GM08714 (cell line): ENCODE results near the gene TPM1.

Source experiments
- H3K4me3 ChIP-seq: fragments of 200-500 bp; sonication (Bioruptor generic); 2 replicates; pipeline ENCODE4 v1.5.1; 2014; ENCODE audit warnings: mild to moderate bottlenecking, low read length, inconsistent platforms
- ZNF274 ChIP-seq: IDR thresholded peaks from 2 replicates; pipeline ENCODE4 v1.6.1; 2012; ENCODE audit warnings: mild to moderate bottlenecking, low read depth, low read length

The TPM1 gene

DNA sequence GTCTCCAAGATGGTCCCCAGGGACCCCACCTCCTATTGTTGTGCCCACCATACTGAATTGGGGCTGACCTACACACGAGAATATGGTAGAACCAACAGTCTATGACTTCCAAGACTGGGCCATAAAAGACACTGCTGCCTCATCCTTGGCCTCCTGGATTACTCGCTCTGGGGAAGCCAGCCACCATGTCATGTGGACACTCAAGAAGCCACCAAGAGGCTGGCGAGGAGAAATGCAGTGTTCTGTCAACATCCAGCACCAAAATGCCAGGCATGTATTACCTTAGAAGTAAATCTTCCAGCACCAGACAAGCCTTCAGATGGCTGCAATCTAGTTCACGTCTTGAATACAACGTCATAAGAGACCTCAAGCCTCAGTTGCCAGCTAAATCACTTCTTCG lies 17.1 kb upstream of the TPM1 start:
- TF ChIP-seq ZNF274: no peak
- H3K4me3 ChIP-seq: no peak overlapping the region

DNA sequence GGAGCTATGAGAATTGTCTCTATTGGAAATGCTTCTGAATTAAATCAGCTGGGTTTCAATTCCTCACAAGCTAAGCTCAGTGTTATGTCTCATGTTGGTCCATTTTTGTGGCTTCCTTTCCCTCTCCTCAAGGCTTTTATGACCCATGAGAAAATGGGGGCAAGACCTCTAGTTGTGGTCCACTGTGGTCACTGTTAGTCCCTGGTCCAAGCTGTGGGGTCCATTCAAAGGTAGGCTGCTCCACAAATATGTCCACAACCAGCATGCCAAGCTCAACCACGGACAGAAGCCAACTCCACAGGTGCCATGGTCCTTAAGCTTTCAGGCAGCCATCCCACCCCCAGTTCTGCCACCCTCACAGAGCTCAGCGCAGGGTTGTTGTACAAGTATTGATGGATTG lies 14.9 kb upstream of the TPM1 start:
- no peak overlapping the region for H3K4me3 ChIP-seq
- TF ChIP-seq ZNF274: no peak

DNA sequence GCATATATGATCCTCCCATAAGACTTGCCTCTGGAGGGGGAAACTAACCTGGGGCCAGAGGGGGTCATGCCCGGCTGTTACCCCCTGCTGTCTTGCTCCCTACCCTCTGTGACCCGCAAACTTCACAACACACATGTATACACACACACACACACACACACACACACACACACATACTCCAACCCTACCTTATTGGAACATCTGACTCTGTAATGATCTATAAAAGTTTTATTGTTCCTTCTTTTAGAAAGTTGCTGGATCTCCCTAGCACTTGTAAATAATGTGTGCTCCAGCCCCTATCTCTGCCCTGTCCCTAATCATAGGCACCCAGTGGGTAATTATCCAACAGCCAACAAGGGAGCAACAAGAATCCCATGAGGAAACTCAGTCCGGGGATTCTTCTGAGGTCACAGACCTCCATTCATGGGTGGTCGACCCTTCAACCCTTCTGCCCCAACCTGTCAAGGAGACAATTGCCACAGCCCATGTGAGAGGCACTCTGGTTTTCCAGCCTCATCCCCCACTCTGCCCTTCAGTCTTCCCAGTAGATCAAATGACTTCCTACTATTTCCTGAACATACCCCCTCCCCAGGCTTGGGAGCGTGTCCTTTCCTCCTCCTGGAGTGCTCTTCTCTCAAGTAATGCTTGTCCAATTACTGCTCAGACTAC lies 14.0 kb upstream of the TPM1 start:
- TF ChIP-seq ZNF274: no peak
- no peak overlapping the region for H3K4me3 ChIP-seq

DNA sequence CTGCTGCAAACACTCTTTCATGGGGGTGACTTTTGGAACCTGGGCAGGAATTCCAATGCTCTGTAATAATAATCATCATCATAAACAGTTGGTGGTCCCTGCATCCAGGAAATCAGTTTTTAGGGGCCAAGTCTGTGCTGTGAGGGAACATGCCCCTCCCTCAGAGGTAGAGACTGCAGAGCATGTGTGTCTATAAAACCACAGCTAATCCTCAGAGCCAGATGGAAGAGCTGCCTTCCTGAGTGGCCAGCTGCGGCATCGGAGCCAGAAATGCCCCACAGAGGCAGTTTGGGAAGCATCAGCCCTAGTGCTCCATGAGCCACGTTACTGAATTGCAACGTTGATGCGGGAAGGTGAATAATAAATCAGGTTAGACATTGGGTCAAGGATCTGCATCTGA lies 12.9 kb upstream of the TPM1 start:
- no peak overlapping the region for H3K4me3 ChIP-seq
- TF ChIP-seq ZNF274: no peak

DNA sequence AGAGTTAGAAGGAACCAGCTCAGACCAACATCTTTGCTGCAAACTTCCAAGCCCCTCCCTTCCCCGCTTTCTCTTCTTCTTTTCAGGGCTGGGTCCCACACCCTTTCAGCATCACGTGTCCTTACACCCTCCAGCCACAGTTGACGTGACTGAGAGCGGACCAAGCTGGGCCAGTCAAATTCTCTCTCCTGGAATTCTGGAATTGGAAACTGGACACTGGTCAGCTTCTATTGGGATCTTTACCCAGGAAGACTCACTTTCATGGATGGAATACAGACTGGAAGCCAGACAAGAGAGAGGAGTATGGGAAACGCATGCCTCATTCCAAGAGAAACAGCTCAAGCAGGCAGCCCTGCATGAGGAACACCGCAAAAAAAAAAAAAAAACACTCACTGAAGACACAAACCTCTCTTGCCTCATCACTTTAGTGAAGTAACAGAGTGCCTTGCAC lies 12.4 kb upstream of the TPM1 start:
- H3K4me3 ChIP-seq: no peak overlapping the region
- TF ChIP-seq ZNF274: no peak

DNA sequence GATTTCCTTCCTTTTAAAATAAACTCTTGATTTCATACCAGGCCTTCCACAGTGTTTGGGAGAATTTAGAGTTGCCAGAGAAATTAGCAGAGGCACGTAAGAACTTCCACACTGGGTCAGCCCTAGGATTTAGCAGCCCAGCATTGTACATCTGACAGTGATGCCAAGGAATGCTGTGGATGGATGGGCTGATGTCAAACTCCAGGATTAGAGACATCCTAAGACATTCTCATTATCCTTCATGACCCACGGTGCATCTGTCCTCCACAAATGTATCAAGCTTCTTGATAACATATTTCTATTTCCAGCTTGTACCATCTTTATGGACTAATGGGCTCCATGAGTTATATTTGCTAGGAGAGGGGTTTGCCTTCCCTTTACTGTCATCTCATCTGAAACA lies 8.0 kb upstream of the TPM1 start:
- no peak overlapping the region for H3K4me3 ChIP-seq
- no peak for TF ChIP-seq ZNF274

DNA sequence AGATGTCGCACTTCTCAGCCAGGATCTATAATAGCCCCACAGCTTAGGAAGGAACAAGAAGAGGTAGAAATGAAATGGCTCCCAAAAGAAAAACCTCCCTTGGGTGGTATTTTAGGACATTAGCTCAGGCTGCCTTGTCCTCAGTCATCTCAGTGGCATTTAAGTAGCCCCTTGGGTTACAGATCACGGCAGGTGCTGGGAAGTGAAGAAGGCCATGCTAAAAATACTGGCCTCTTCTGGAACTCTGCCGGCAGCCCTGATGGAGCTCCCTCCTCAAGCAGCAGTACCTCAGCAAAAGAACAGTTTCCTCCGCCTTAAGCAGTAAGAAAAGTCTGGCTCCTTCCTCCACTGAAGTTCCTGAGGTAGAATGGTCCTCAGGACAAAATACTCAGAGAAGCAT lies 7.3 kb upstream of the TPM1 start:
- no peak overlapping the region for H3K4me3 ChIP-seq
- TF ChIP-seq ZNF274: no peak

DNA sequence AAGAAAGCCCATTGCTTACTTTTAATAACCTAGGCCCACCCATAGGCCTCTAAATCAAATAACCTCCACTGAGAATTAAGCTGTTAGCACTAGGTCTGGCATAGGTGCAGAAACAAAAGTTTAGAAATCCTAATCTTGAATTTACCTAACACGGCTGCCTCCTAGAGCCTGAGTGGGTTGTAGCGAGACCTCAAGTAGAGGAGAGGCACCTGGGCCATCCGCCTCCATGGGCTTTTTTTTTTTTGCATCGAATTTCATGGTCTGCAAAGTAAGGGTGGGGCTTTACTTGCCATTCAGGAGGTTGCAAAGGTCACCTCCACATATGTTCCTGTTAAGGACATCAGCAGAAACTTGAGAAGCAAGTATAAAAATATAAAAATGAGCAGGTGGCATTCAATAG lies 6.6 kb upstream of the TPM1 start:
- no peak overlapping the region for H3K4me3 ChIP-seq
- no peak for TF ChIP-seq ZNF274

DNA sequence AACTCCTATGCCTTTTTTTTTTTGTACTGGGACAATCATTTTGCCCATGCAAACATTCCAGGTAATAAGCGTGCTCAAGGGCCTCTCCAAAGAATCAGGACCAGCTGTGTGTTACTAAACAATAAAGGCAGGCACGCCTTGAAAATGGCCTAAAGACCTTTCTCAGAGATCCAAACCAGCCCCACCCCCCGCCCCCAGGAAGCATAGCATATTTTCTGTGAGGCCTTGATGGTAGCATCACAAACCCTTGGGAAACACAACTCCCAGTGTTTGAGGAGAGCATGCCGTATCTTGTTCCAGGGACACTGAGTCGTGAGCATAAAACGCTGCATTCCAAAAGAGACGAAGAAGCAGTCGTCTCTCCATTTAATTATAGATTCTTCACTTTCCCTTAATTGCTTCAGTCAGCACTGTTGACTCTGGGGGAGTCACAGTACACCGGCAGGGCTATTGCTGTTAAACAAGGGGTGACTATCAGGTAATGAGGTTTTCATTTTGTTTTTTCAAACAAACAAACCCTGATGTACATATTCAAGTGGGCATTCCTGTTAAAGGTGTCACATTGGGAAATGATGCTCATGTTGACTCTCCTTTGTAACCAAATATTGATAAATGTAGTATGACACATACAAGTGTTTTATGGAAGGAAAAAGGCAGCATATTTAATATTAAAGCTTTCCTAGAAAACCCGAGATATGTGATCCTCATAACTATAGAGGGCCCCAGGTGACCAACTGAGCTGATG lies 4.4 kb upstream of the TPM1 start:
- no peak overlapping the region for H3K4me3 ChIP-seq
- no peak for TF ChIP-seq ZNF274

DNA sequence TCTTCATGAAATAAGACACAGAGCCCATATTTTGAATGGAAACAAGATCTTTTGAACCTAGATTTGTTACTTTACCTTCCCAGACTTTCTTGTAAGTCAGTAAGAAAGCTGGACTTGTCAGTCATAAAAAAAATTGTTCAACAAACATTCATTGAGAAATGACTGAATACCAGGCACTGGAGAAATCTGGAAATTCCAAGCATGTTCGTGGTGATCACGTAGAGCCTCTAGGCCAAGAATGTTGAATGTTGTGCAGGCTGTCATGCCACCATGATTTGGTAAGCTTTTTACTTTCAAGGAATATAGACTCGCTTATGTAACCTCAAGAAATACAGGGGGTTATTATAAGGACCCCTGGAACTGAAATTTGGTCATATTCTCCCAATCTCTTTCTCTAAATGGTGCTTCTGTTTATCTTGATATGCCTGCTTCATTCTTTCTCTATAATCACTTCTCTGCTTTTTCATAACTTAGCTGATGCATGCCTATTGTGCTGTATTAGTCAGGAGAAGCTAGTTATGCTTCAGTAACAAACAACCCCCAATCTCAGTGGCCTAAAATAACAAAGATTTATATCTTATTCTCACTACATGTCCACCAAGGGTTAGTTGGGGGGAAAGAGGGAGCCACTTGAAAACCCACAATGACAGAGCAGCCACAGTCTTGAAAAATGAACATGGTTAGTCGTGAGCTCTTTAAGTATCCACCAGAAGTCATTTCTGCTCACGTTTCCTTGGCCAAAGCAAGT lies 3.4 kb upstream of the TPM1 start:
- no peak overlapping the region for H3K4me3 ChIP-seq
- TF ChIP-seq ZNF274: no peak

DNA sequence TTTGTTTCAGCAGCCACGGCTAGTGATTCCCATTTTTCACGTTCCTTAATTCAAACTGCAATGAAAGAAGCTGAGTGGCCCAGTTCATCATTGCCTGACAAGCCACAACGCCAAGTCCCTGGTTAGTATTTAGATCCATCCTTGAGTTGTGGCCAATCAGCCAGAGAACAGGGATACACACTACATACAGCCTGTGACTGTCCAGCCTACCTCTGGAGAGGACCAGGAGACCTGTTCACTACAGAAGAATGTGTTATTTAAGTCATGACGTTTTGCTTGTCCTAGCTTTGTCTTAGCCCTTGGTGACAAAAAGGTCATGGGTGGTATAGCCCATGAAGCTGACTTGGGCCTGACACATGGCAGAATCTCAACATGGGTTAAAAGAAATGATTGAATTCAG lies 2.7 kb upstream of the TPM1 start:
- no peak for TF ChIP-seq ZNF274
- H3K4me3 ChIP-seq: no peak overlapping the region

DNA sequence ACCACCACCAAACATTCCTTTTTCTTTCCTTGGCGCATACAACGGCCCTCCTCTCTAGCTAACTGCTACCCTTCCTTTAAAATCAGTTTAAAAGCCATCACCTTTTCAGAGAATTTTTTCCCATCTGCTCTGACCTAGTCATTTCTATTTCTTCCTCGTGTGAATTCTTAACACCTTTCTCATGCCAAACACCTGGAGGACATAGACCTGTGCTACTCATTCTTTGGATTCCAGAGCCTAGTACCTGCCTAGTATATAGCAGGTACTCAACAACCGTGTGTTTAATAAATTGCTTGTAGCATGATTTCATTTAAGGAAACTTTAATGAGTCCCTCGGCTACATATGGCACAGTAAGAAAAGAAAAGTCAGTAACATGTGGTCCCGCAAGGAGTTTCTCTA lies 2.0 kb upstream of the TPM1 start:
- no peak for TF ChIP-seq ZNF274
- H3K4me3 ChIP-seq: no peak overlapping the region

DNA sequence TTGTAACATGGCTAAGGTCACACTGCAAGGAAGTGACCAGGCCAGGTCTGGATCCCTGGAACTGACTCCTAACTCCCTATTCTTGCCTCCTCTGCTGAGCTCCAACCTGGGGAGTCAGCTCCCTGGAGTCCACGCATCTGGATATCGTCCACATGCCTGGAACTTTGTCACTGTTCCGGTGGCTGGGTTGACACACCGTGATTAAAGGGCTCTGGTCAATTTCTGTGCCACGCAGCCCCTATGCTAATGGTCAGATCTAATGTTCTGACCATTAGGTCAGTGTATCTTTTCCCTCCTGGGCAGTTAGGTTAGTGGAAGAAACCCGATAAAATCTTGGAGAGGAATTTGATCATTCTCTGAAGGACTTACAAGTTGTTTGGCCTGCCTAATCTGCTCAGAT lies 1.6 kb upstream of the TPM1 start:
- no peak overlapping the region for H3K4me3 ChIP-seq
- TF ChIP-seq ZNF274: no peak

DNA sequence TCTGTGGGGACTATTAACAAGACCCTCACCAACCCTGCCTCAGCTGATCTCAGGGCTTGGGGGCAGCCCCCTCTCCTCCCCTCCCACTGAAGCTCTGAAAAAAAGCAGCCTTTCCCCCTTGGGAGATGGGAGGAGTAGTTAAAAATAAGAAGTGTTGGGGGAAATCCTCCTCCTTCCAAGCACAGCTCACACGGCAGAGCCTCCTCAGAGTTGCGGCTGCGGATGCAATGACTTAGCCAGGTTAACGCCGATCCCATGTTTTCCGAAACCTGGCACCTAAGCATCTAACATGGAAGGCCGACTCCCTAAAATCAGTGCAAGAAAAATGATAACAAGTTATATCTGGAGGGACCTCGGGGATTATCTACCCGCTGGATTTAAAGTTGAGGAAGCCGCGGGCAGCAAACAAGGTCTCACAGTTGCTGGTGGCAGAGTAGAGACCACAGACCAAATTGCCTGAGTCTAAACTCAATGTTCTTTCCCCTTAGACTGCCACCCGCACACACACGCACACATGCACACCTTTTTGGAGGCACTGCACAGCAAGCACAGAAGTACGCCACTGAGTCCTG lies 1.1 kb upstream of the TPM1 start:
- TF ChIP-seq ZNF274: no peak
- H3K4me3 ChIP-seq: no peak overlapping the region
